ENCODE results near the gene ZNF570.

ZNF570 gene

DNA sequence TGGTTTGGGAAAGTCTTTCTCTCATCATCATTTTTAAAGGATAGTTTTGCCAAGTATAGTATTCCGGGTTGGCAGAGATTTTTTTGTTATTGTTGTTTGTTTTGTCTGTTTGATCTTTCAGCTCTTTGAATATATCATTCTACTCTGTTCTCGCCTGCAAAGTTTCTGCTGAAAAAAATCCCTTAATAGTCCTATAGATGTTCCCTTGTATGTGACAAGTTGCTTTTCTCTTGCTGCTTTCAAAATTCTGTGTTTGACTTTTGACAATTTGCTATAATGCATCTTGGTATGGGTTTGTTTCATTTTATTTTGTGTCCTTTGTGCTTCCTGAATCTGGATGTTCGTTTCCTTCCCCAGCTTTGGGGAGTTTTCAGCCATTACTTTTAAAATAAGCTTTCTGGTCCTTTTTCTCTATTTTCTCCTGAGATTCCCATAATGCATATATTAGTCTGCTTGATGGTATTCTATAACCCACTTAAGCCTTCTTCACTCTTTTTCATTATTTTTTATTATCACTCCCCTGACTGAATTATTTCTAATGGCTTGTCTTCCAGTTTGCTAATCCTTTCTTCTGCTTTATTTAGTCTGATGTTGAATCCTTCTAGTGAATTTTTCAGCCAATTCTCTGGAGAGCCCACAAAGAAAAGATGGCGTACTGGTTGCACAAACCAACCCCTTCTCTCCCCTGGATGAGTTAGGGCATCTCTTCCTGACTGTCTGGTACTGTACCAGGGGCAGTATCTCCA lies 16.5 kb upstream of the ZNF570 start:
- Histone ChIP-seq H3K4me1 (ENCODE audit: control insufficient read depth, insufficient read depth, low read length) (no peaks in the 10 kb centered on the region), H3K36me3 (ENCODE audit: control insufficient read depth in 2 of 2, insufficient read depth in 1 of 2, low read length in 2 of 2) (peaks cover 36 to 43% of the 10 kb centered on the region in 2 experiments), H3K27ac (ENCODE audit: extremely low read depth, low read depth, low read length) (no peak overlapping the region), H3K4me3 (ENCODE audit: low read depth, low read length) (no peak overlapping the region), H3K9me3 (ENCODE audit: control insufficient read depth, insufficient read depth, low read depth, low read length) (peaks cover 78% of the 10 kb centered on the region)
- ChIA-PET POLR2A (no interaction called here), CTCF (no interaction called here)
- no peak for TF ChIP-seq ZNF24 (tag by site-specific recombination; IDR thresholded peaks at IDR 0.05)
- TF ChIP-seq, protein P1, sequence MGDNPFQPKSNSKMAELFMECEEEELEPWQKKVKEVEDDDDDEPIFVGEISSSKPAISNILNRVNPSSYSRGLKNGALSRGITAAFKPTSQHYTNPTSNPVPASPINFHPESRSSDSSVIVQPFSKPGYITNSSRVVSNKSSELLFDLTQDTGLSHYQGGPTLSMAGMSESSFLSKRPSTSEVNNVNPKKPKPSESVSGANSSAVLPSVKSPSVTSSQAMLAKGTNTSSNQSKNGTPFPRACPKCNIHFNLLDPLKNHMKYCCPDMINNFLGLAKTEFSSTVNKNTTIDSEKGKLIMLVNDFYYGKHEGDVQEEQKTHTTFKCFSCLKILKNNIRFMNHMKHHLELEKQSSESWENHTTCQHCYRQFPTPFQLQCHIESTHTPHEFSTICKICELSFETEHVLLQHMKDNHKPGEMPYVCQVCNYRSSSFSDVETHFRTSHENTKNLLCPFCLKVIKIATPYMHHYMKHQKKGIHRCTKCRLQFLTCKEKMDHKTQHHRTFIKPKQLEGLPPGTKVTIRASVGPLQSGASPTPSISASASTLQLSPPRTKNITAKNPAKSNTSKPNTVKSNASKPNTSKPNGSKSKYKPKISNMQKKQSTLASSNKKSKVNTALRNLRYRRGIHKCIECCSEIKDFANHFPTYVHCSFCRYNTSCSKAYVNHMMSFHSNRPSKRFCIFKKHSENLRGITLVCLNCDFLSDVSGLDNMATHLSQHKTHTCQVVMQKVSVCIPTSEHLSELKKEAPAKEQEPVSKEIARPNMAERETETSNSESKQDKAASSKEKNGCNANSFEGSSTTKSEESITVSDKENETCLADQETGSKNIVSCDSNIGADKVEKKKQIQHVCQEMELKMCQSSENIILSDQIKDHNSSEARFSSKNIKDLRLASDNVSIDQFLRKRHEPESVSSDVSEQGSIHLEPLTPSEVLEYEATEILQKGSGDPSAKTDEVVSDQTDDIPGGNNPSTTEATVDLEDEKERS (tag by site-specific recombination; IDR thresholded peaks at IDR 0.05): peak; percentile 93; the same call in 1 of the 2 replicates
- TF ChIP-seq ZNF132 (tag by site-specific recombination; IDR thresholded peaks at IDR 0.05; ENCODE audit: borderline replicate concordance): no peak
- no peak for TF ChIP-seq ZNF521 (tag by site-specific recombination; IDR thresholded peaks at IDR 0.05)
- TF ChIP-seq, protein P2, sequence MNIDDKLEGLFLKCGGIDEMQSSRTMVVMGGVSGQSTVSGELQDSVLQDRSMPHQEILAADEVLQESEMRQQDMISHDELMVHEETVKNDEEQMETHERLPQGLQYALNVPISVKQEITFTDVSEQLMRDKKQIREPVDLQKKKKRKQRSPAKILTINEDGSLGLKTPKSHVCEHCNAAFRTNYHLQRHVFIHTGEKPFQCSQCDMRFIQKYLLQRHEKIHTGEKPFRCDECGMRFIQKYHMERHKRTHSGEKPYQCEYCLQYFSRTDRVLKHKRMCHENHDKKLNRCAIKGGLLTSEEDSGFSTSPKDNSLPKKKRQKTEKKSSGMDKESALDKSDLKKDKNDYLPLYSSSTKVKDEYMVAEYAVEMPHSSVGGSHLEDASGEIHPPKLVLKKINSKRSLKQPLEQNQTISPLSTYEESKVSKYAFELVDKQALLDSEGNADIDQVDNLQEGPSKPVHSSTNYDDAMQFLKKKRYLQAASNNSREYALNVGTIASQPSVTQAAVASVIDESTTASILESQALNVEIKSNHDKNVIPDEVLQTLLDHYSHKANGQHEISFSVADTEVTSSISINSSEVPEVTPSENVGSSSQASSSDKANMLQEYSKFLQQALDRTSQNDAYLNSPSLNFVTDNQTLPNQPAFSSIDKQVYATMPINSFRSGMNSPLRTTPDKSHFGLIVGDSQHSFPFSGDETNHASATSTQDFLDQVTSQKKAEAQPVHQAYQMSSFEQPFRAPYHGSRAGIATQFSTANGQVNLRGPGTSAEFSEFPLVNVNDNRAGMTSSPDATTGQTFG (tag by site-specific recombination; IDR thresholded peaks at IDR 0.05; ENCODE audit: borderline replicate concordance): 0 out of 2 replicates have a peak, but pooled peaks have one; percentile 50
- TF ChIP-seq ZNF701 (tag by site-specific recombination; IDR thresholded peaks at IDR 0.05): no peak
- TF ChIP-seq, protein P3, sequence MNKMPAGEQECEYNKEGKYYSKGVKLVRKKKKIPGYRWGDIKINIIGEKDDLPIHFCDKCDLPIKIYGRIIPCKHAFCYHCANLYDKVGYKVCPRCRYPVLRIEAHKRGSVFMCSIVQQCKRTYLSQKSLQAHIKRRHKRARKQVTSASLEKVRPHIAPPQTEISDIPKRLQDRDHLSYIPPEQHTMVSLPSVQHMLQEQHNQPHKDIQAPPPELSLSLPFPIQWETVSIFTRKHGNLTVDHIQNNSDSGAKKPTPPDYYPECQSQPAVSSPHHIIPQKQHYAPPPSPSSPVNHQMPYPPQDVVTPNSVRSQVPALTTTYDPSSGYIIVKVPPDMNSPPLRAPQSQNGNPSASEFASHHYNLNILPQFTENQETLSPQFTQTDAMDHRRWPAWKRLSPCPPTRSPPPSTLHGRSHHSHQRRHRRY (tag by site-specific recombination; IDR thresholded peaks at IDR 0.05): no peak
- no peak for TF ChIP-seq ZNF37A (tag by site-specific recombination; IDR thresholded peaks at IDR 0.05)
- TF ChIP-seq ZNF169 (tag by site-specific recombination; IDR thresholded peaks at IDR 0.05): no peak
- TF ChIP-seq, protein P4, sequence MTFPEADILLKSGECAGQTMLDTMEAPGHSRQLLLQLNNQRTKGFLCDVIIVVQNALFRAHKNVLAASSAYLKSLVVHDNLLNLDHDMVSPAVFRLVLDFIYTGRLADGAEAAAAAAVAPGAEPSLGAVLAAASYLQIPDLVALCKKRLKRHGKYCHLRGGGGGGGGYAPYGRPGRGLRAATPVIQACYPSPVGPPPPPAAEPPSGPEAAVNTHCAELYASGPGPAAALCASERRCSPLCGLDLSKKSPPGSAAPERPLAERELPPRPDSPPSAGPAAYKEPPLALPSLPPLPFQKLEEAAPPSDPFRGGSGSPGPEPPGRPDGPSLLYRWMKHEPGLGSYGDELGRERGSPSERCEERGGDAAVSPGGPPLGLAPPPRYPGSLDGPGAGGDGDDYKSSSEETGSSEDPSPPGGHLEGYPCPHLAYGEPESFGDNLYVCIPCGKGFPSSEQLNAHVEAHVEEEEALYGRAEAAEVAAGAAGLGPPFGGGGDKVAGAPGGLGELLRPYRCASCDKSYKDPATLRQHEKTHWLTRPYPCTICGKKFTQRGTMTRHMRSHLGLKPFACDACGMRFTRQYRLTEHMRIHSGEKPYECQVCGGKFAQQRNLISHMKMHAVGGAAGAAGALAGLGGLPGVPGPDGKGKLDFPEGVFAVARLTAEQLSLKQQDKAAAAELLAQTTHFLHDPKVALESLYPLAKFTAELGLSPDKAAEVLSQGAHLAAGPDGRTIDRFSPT (tag by site-specific recombination; IDR thresholded peaks at IDR 0.05): no peak
- TF ChIP-seq ZNF510 (tag by site-specific recombination; IDR thresholded peaks at IDR 0.05; ENCODE audit: insufficient replicate concordance): peak; percentile 4
- TF ChIP-seq, protein P5, sequence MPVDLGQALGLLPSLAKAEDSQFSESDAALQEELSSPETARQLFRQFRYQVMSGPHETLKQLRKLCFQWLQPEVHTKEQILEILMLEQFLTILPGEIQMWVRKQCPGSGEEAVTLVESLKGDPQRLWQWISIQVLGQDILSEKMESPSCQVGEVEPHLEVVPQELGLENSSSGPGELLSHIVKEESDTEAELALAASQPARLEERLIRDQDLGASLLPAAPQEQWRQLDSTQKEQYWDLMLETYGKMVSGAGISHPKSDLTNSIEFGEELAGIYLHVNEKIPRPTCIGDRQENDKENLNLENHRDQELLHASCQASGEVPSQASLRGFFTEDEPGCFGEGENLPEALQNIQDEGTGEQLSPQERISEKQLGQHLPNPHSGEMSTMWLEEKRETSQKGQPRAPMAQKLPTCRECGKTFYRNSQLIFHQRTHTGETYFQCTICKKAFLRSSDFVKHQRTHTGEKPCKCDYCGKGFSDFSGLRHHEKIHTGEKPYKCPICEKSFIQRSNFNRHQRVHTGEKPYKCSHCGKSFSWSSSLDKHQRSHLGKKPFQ (tag by site-specific recombination; IDR thresholded peaks at IDR 0.05): no peak
- TF ChIP-seq ZNF514 (tag by site-specific recombination; IDR thresholded peaks at IDR 0.05): no peak
- no peak for TF ChIP-seq ZFHX2 (tag by site-specific recombination; conservative IDR thresholded peaks at IDR 0.05)
- no peak for TF ChIP-seq ZNF544 (tag by site-specific recombination; IDR thresholded peaks at IDR 0.05)
- TF ChIP-seq ZNF777 (tag by site-specific recombination; IDR thresholded peaks at IDR 0.05; ENCODE audit: borderline replicate concordance): no peak
- TF ChIP-seq ZNF274 (IDR thresholded peaks at IDR 0.05; ENCODE audit: low read length): no peak
- no peak for TF ChIP-seq ZNF274 (tag by site-specific recombination; IDR thresholded peaks at IDR 0.05; ENCODE audit: borderline replicate concordance)
- TF ChIP-seq ZNF350 (tag by site-specific recombination; IDR thresholded peaks at IDR 0.05): no peak
- TF ChIP-seq ZNF48 (tag by site-specific recombination; IDR thresholded peaks at IDR 0.05): no peak
- TF ChIP-seq ZNF501 (tag by site-specific recombination; IDR thresholded peaks at IDR 0.05): no peak
- TF ChIP-seq, protein P6, sequence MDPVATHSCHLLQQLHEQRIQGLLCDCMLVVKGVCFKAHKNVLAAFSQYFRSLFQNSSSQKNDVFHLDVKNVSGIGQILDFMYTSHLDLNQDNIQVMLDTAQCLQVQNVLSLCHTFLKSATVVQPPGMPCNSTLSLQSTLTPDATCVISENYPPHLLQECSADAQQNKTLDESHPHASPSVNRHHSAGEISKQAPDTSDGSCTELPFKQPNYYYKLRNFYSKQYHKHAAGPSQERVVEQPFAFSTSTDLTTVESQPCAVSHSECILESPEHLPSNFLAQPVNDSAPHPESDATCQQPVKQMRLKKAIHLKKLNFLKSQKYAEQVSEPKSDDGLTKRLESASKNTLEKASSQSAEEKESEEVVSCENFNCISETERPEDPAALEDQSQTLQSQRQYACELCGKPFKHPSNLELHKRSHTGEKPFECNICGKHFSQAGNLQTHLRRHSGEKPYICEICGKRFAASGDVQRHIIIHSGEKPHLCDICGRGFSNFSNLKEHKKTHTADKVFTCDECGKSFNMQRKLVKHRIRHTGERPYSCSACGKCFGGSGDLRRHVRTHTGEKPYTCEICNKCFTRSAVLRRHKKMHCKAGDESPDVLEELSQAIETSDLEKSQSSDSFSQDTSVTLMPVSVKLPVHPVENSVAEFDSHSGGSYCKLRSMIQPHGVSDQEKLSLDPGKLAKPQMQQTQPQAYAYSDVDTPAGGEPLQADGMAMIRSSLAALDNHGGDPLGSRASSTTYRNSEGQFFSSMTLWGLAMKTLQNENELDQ (tag by site-specific recombination; IDR thresholded peaks at IDR 0.05; ENCODE audit: low read depth): no peak
- TF ChIP-seq ZNF585B (tag by site-specific recombination; IDR thresholded peaks at IDR 0.05): no peak
- TF ChIP-seq ZNF19 (tag by site-specific recombination; IDR thresholded peaks at IDR 0.05; ENCODE audit: low read depth): no peak
- TF ChIP-seq ZSCAN16 (tag by site-specific recombination; IDR thresholded peaks at IDR 0.05): no peak

Measured in HEK293 (cell line).